SK-N-SH (cell line): ENCODE data around the gene ZW10. TPM values are rescaled to one million over a fixed set of nuclear protein-coding genes. Genes with fewer than 3 reads are reported as not detected.

Experiments used
- CTCF ChIA-PET: fragments of 300-600, 350-600 bp; formaldehyde crosslinking; extraction: SDS; loops from one replicate; lab custom pipeline; 2021; lab: Yijun Ruan, JAX
- POLR2A ChIA-PET: fragments of 350-600 bp; sonication (Branson Sonifier 250); formaldehyde crosslinking; extraction: SDS; loops from one replicate; lab custom pipeline; 2020; ENCODE audit warnings: antibody characterized with exemption, inconsistent platforms; lab: Yijun Ruan, JAX
- DNase-seq: peaks from one replicate; pipeline ENCODE4 v3.0.0; 2012
- H2AFZ ChIP-seq: fragments of 200-600 bp; sonication (generic); 2 replicates; pipeline ENCODE4 v1.8.1; 2016; ENCODE audit warnings: antibody characterized with exemption, mild to moderate bottlenecking, low read depth
- H3F3A ChIP-seq: fragments of 200-600 bp; sonication (generic); replicated peaks from 2 replicates; pipeline ENCODE3; 2016; ENCODE audit warnings: antibody characterized with exemption, mild to moderate bottlenecking; ENCODE audit not compliant: insufficient read depth
- H3K27ac ChIP-seq, 2 experiments: fragments of 200-500 bp in 1 of 2; fragments of 200-600 bp in 1 of 2; sonication (Bioruptor generic) in 1 of 2; sonication (generic), shearing (Covaris generic) in 1 of 2; 2 replicates each; pipeline versions ENCODE4 v1.5.1 to v1.6.1; 2014 to 2016; ENCODE audit warnings: low read depth in 2 of 2, inconsistent platforms in 1 of 2, low read length in 1 of 2, mild to moderate bottlenecking in 1 of 2, mixed read lengths in 1 of 2
- H3K27me3 ChIP-seq: fragments of 200-600 bp; sonication (generic), shearing (Covaris generic); 2 replicates; pipeline ENCODE4 v1.6.1; 2016; ENCODE audit warnings: mixed run types; ENCODE audit not compliant: insufficient read depth
- H3K36me3 ChIP-seq, 2 experiments: fragments of 200-500 bp in 1 of 2; fragments of 200-600 bp in 1 of 2; sonication (Bioruptor generic) in 1 of 2; sonication (generic) in 1 of 2; replicated peaks in 1 of 2; 2 replicates each; pipeline versions ENCODE3 to v1.5.1; 2014 to 2016; ENCODE audit warnings: low read length in 1 of 2, mild to moderate bottlenecking in 1 of 2; ENCODE audit not compliant: insufficient read depth in 2 of 2, control insufficient read depth in 1 of 2
- H3K4me1 ChIP-seq, 2 experiments: fragments of 200-500 bp in 1 of 2; fragments of 200-600 bp in 1 of 2; sonication (Bioruptor generic) in 1 of 2; sonication (generic), shearing (Covaris generic) in 1 of 2; 2 replicates each; pipeline versions ENCODE4 v1.5.1 to v1.6.1; 2014 to 2016; ENCODE audit warnings: low read depth in 1 of 2, low read length in 1 of 2, mixed run types in 1 of 2; ENCODE audit not compliant: insufficient read depth in 2 of 2, control insufficient read depth in 1 of 2
- H3K4me2 ChIP-seq: fragments of 200-600 bp; sonication (generic), shearing (Covaris generic); 2 replicates; pipeline ENCODE4 v1.6.1; 2017; ENCODE audit warnings: mixed run types
- H3K4me3 ChIP-seq, 2 experiments: fragments of 200-500 bp in 1 of 2; fragments of 200-600 bp in 1 of 2; sonication (Bioruptor generic) in 1 of 2; sonication (generic), shearing (Covaris generic) in 1 of 2; 2 replicates each; pipeline versions ENCODE4 v1.5.1 to v1.8.1; 2014 to 2016; ENCODE audit warnings: low read depth in 2 of 2, inconsistent platforms in 1 of 2, low read length in 1 of 2, mild to moderate bottlenecking in 1 of 2, mixed read lengths in 1 of 2, moderate library complexity in 1 of 2
- H3K79me2 ChIP-seq: fragments of 200-600 bp; sonication (generic); 2 replicates; pipeline ENCODE4 v1.8.1; 2017; ENCODE audit warnings: mild to moderate bottlenecking; ENCODE audit not compliant: insufficient read depth
- H3K9ac ChIP-seq: fragments of 200-600 bp; sonication (generic); 2 replicates; pipeline ENCODE4 v1.6.1; 2017; ENCODE audit warnings: mixed run types
- H3K9me2 ChIP-seq: fragments of 200-600 bp; sonication (generic); 2 replicates; pipeline ENCODE4 v1.6.1; 2017; ENCODE audit warnings: mixed run types
- H3K9me3 ChIP-seq: fragments of 200-600 bp; sonication (generic); 2 replicates; pipeline ENCODE4 v1.6.1; 2017; ENCODE audit warnings: mixed run types, mild to moderate bottlenecking, moderate library complexity
- H4K20me1 ChIP-seq: fragments of 200-600 bp; sonication (generic); 2 replicates; pipeline ENCODE4 v1.6.1; 2017; ENCODE audit warnings: mild to moderate bottlenecking, mixed run types; ENCODE audit not compliant: insufficient read depth
- ELF1 ChIP-seq: IDR thresholded peaks from 2 replicates; pipeline ENCODE4 v1.4.0; 2012
- FOSL2 ChIP-seq: IDR thresholded peaks from 2 replicates; pipeline ENCODE4 v1.4.0; 2012; ENCODE audit warnings: low read depth, mild to moderate bottlenecking, moderate library complexity, borderline replicate concordance
- FOXJ3 ChIP-seq: sonication (generic); formaldehyde crosslinking; IDR thresholded peaks from 2 replicates; pipeline ENCODE4 v1.5.1; 2020; ENCODE audit warnings: mild to moderate bottlenecking, missing genetic modification reagents
- GATA2 ChIP-seq: sonication (generic); formaldehyde crosslinking; IDR thresholded peaks from 2 replicates; pipeline ENCODE4 v1.5.0; 2020; ENCODE audit warnings: mild to moderate bottlenecking, missing genetic modification reagents
- MEF2A ChIP-seq: IDR thresholded peaks from 2 replicates; pipeline ENCODE4 v1.4.0; 2012; ENCODE audit warnings: low read depth, borderline replicate concordance
- MXI1 ChIP-seq: IDR thresholded peaks from 2 replicates; pipeline ENCODE4 v1.6.1; 2012; ENCODE audit warnings: mild to moderate bottlenecking, low read depth, low read length, improper control_type of control experiment
- NFIC ChIP-seq: IDR thresholded peaks from 2 replicates; pipeline ENCODE4 v1.4.0; 2012; ENCODE audit warnings: borderline replicate concordance
- RAD21 ChIP-seq: IDR thresholded peaks from 2 replicates; pipeline ENCODE4 v1.6.1; 2012; ENCODE audit warnings: mild to moderate bottlenecking, low read length
- RCOR1 ChIP-seq: fragments of 150-350 bp; IDR thresholded peaks from 2 replicates; pipeline ENCODE4 v1.6.1; 2017; ENCODE audit warnings: antibody characterized with exemption, low read length
- REST ChIP-seq: IDR thresholded peaks from 2 replicates; pipeline ENCODE4 v1.6.1; 2012; ENCODE audit warnings: mild to moderate bottlenecking, low read depth, low read length, moderate library complexity
- SIN3A ChIP-seq: IDR thresholded peaks from 2 replicates; pipeline ENCODE4 v1.6.1; 2012; ENCODE audit warnings: low read depth, mild to moderate bottlenecking, low read length, moderate library complexity, borderline replicate concordance
- TCF12 ChIP-seq: IDR thresholded peaks from 2 replicates; pipeline ENCODE4 v1.4.0; 2012
- USF2 ChIP-seq: fragments of 150-350 bp; IDR thresholded peaks from 2 replicates; pipeline ENCODE4 v1.6.1; 2017; ENCODE audit warnings: antibody characterized with exemption, low read length, low read depth, borderline replicate concordance
- YY1 ChIP-seq: IDR thresholded peaks from 2 replicates; pipeline ENCODE4 v1.4.0; 2012; ENCODE audit warnings: low read depth, mild to moderate bottlenecking
- ZBTB33 ChIP-seq: IDR thresholded peaks from 2 replicates; pipeline ENCODE4 v1.4.0; 2012; ENCODE audit warnings: low read depth, borderline replicate concordance
- WGBS: methylation state at CpG from one replicate; pipeline ENCODE4 v1.1.6; 2017; ENCODE audit warnings: low lambda C conversion rate; 5-methylcytosine and 5-hydroxymethylcytosine counted together
- polyA plus RNA-seq, 3 experiments: library from polyadenylated mRNA; depleted of rRNA; stranded (reverse); fragments of >200 nt; gene quantifications; 2 replicates each; pipeline ENCODE4 v1.2.3, GENCODE V29; 2012

ZW10 gene
- polyA plus RNA-seq, 1 of the 3 experiments (the other 2 are of a cell fraction), result 6.1 TPM

- Histone ChIP-seq H3K9me2 (no peaks in the 10 kb centered on the region), H4K20me1 (no peaks in the 10 kb centered on the region), H3K36me3 (no peaks in the 10 kb centered on the region), H3K9me3 (no peaks in the 10 kb centered on the region), H3K79me2 (no peaks in the 10 kb centered on the region), H3K4me2 (no peak overlapping the region), H3F3A (no peaks in the 10 kb centered on the region), H3K27ac (no peak overlapping the region; a peak in 1 of 4 replicates), H3K4me1 (peaks cover 0 to 13% of the 10 kb centered on the region in 2 experiments; a peak in 1 of 4 replicates), H3K27me3 (no peaks in the 10 kb centered on the region), H3K9ac (no peak overlapping the region), H2AFZ (no peak overlapping the region), H3K4me3 (no peak overlapping the region)
- DNase-seq, result no peak
- TF ChIP-seq MXI1 (no peak), NFIC (no peak), SIN3A (no peak), USF2 (no peak), GATA2 (CRISPR knock-in tag) (no peak), FOXJ3 (CRISPR knock-in tag) (no peak), REST (no peak), RAD21 (no peak)
- POLR2A ChIA-PET, result interaction anchor here (1.0 kb wide), 1 partner anchor 121 kb away, joined by 3 read pairs; no protein-coding TSS in a partner anchor
- 93% methylated on average over 17 of the region's 19 CpGs for WGBS
- CTCF ChIA-PET, result interaction anchor here (0.6 to 1.5 kb wide), 6 partner anchors 9 to 123 kb away, joined by 3 to 4 read pairs (median 4); no protein-coding TSS in a partner anchor
Measured at GRCh38 chr11:113689768-113690618, 83.5 kb downstream of the ZW10 start.

- no peak for TF ChIP-seq RCOR1
- no peak for TF ChIP-seq ZBTB33
- TF ChIP-seq USF2, result no peak
- TF ChIP-seq ELF1, result no peak
- no peak for TF ChIP-seq TCF12
- no peak for TF ChIP-seq MEF2A
- TF ChIP-seq FOSL2, result no peak
- TF ChIP-seq GATA2 (CRISPR knock-in tag), result no peak
- no peak for TF ChIP-seq YY1
- Histone ChIP-seq H3K4me1 (peaks cover 0 to 19% of the 10 kb centered on the region in 2 experiments; a peak in 1 of 4 replicates), H3K9me2 (no peaks in the 10 kb centered on the region), H3K4me3 (no peak overlapping the region), H3K9ac (no peak overlapping the region), H3K27ac (no peak overlapping the region), H4K20me1 (no peaks in the 10 kb centered on the region), H2AFZ (no peak overlapping the region), H3K79me2 (no peaks in the 10 kb centered on the region), H3K9me3 (no peaks in the 10 kb centered on the region), H3F3A (no peaks in the 10 kb centered on the region), H3K4me2 (no peak overlapping the region), H3K36me3 (no peaks in the 10 kb centered on the region), H3K27me3 (no peaks in the 10 kb centered on the region)
- no peak for DNase-seq
- ChIA-PET CTCF (interaction anchor here (0.6 to 2.6 kb wide), 2 partner anchors 132 to 211 kb away, joined by 3 to 7 read pairs; no protein-coding TSS in a partner anchor), POLR2A (no interaction called here)
- WGBS, result 40% methylated on average over 2 of the region's 2 CpGs
Measured at GRCh38 chr11:113685654-113686359, 87.7 kb downstream of the ZW10 start.
